Inflammatory macrophage treated with lipopolysaccharide for 4 hours (primary cell): Measurements from ENCODE around the gene TMEFF2.

Experiments
- DNase-seq: peaks from one replicate; pipeline ENCODE4 v3.0.0-alpha.2; 2020

The TMEFF2 gene, protein sequence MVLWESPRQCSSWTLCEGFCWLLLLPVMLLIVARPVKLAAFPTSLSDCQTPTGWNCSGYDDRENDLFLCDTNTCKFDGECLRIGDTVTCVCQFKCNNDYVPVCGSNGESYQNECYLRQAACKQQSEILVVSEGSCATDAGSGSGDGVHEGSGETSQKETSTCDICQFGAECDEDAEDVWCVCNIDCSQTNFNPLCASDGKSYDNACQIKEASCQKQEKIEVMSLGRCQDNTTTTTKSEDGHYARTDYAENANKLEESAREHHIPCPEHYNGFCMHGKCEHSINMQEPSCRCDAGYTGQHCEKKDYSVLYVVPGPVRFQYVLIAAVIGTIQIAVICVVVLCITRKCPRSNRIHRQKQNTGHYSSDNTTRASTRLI

DNA sequence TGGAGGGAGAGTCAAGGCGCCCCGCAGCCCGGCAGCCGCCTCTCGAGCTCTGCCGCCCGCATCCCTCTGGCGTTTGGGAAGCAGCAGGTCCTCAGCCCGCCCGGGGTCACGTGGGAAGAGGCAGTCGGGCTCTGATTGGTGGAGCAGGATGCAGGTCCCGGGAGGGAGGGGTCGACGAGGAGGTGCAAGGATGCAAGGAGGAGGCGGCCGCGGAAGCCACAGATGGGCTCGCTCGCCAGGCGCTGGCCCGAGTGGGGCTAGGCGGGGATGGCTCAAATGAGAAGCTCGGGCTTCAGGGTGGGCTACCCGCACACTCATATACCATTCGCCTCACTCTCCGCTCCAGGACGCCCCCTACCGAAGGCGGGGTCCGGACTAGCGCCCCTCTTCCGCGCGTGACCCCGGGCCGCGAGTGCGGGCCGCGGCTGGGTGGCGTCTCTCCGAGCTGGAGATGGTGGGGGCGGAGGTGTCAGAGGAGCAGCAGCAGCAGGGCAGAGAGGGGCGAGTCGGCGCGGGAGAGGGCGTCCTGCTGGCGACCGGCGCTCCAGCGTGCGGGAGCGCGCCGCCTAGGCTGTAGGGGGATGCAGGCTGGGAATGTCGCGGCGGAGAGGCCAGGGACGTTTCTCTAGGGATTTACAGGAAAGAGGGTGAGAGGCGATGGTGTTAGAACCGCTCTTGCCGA lies at the start of gene TMEFF2:
Gene TMEFF2 (minus strand): TSS at position 68 of the 682 bp plus-strand sequence. CDS start 409 bp downstream, outside the sequence.
- no peak for DNase-seq

DNA sequence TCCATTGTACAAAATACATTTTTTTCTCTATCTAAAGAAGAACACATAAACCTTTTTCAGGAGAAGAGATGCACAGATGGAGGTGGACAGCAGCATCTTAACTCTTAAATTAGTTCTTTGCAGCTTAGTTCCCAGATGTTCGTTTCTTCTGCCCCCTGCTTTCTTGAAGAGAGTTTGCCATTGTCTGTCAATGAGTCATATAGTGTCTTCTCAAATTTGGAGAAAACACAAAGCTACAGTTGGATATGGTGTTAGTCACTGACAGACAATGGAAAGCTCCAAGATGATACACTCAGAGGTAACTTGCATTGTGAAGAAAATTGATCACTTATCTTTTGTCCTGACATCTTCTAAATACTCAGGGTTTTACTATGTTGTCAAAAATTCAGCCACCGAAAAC lies 48.8 kb upstream of the TMEFF2 start:
- no peak for DNase-seq

DNA sequence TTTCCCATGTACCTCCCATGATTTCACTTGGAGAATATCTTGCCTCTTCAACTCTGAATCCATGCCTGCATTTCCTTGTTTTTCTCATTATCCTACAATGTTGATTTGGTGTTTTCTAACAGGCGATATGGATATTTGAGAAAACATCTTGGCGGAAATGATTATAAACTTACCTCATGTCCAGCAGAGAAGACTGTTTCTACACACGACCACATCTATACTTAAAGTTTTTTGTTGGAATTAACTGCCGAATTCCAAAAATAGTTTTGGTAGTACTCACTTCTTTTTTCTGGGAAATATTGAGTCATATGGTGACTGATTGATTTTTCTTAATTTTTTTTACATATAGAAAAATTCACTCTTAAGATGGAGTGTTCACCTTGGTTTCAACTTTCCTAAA lies 41.4 kb upstream of the TMEFF2 start:
- DNase-seq: no peak

DNA sequence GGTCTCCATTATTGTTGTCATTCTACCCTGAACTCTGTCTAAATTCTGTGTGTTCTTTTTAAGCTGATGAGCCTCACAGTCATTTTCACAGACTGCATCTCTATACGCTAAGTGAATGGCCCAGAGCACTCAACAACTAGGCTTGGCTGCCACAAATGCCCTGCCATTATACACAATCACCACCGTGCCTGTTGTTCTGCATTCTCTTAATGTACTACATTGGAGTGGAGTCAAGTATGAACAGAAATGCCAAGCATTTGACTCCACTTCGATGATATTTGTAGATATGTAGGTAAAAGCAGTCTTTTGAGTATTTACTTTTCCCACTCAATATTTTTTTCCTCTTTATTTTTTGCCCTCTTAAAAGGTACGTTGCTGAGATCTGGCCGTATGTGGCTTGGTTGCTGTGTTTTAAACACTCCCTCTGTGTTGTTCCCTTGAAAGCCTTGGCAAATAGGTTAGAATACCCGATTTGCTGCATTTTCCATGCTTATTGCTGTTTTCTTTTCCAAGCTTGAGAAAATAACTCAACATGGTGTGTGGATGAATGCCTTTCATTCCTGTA lies 36.2 kb upstream of the TMEFF2 start:
- no peak for DNase-seq

DNA sequence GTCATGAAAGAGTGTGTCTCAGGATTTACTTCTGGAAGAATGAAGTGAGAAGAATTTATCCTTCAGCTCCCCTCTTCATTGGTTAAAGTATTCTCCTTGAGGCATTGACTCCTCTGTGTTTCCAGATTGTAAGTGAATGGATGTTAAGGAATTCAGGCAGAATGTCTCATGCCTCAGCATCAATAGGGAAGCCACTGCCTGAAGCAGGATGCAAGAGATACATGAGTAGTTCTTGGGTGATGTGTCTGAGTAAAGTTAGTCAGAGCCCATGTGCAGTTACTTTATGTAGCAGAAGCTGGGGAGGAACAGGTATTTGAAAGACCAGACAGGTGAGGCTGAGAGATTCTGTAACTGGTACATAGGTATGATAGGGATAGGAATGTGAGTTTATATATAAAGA lies 34.0 kb upstream of the TMEFF2 start:
- DNase-seq: no peak

DNA sequence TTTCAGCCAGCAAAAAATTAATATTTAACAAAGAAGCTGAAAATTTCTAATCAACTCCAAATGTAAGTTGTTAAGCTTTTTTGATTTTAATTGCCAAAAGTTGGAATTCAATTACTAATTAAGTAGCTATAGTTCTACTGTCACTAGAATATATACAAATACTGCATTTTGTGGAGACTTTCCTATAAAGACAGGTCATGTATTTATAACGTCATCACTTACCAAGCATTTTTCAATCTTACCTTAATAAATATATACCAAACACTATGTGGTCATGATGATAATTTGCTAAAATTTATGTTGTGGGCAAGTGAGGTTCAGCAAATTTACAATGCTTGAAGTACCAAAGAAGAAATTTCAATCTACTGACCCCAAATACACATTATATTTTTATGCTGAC lies 24.2 kb upstream of the TMEFF2 start:
- DNase-seq: no peak

DNA sequence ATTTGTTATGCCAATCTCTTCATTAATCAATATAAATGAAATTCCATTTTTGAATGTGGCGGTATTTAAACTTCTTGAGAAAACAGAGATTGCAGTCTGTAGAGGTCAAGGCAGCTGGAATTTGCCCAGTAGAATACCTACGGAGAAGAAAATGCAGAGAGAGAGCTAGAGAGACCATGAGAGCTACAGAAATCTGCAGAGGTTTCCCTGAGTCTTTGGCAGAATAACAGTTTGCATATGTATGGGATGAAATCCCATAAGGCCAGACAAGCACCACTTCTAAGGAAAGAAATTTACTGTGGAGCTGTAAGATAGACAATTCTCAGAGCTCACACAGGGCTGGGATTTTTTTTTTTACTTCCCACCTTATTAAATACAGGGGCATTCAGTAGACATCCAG lies 23.6 kb upstream of the TMEFF2 start:
- no peak for DNase-seq

DNA sequence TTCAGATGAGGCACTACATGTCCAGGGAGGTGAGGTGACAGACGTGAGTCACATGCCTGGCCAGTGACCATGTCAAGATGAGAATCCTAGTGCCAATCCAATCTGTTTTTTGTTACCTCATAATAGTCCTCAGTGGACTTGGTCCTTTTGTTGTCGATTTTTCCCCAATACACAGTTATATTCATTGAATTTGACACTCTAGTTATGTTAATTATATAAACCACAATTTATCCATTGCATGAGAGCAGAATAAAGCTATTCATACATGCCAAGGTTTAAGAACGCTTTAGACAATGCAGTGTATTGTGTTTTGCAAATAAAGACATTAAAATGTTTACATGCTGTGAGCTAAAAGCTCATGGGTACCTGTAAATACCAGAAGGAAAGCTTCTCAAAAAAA lies 21.6 kb upstream of the TMEFF2 start:
- no peak for DNase-seq

DNA sequence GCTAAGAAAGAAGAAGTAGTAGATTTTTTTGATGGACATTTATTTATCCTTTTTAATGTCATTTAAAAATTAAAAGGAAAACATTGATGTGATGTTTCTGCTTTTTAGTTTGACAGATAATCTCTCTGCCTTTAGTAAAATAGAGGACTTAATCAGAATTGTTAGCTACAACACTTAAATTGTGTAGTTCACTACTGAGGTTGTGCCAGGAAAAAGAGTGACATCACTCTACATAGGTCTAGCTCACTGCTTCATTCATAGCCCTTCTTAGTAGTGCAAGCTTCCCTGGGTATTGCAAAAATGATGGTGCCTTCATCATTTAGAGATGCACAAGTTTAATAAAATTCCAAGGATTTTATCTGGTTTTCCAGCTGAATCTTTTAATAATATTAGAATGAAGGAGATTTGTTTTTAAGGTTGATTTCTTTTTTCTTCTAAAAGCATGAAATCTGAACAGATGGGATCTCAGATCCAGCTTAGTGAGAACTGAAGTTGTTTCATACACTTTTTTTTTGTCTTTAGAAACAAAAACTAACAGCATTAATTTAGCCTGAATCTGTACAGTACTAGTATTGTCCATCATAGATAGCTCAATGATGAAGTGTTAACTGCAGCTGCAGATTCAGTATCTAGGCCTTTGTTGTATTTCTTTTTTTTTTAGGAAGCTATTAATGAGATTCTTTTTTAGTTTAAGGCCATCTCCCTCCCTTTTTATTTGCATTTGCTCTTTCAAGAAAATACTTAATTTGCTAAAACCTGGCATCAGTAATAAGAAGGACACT lies 20.6 kb upstream of the TMEFF2 start:
- no peak for DNase-seq

DNA sequence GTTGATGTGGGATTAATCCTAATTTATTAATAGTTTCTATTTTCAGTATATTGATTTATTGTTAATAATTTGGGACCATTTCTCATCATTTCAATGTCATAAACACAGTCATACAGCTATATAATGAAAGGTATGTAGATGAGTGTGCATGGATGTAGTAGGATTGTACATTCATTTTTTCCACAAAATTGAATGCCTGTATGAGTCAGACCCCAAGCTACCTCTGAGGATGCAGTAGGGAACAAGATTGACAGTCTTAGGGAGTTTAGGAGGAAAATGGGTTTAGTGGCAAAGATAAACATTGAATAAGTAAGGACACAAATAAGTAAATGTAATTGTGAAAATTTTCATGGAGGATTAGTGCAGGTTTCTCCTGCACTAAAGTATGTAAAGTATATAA lies 14.1 kb upstream of the TMEFF2 start:
- no peak for DNase-seq

DNA sequence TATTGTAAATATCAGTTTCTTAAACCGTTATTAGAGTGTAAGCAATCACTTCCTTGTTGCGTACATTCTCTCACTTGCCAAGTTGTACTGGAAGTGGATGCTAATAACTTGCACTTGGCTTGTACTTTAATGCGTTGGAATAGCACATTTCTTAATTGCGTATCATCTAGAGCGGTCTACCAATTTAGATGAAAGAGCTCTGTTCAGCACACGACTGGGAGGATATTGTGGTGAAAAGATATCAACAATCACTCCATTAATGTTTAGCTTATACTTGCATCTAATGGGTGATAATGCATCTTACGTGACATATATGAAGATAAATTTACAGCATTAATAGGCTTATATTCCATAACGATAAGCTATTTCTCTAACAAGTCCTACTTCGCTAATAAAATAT lies 11.7 kb upstream of the TMEFF2 start:
- no peak for DNase-seq

DNA sequence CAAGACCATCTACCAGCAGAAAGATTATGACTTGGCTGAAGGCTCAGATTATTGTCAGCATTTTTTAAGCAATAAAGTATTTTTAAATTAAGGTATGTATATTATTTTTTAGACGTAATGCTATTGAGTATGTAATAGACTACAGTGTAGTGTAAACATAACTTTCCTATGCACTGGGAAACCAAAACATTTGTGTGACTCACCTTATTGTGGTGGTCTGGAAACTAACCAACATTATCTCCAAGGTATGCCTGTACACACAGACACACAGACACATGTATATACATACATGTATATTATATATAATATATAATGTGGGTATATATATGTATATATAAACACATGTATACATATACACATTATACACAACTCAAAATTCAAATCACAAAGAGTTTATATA lies 9.1 kb upstream of the TMEFF2 start:
- DNase-seq: no peak

DNA sequence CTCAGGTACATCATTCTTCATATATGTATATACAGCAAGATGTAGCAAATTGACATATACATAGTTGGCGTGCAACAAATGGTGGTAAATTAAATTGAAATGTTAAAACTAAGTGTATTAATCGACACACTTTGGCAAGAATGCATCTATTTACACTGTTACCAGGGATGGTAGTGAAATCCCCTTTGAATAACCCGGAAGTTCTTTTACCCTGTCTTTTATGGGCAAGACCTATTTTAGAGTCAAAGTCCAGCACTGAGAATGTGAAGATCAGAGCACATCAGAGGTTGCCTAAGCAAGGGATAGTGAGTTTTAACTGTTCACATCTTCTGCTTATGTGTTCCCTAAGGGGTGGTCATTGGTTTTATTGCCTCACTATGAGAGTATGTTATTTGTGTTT lies 7.6 kb upstream of the TMEFF2 start:
- DNase-seq: no peak

DNA sequence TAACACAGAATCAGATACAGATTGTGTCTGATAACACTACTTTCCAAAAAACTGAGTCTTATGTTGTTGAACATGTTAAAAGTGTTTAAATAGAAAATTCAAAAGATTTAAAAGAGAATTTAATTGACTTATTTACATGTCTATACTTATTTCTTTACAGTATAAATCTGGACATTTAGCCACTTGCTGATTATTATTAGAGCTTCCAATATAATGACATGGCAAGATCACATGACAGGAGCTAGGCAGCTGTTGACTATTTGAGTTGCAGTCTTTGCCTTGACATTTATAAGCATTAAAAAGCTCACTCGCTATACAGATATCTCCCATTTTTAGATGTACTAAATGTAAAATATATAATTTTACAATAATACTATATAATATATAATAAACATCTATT lies 6.4 kb upstream of the TMEFF2 start:
- no peak for DNase-seq

DNA sequence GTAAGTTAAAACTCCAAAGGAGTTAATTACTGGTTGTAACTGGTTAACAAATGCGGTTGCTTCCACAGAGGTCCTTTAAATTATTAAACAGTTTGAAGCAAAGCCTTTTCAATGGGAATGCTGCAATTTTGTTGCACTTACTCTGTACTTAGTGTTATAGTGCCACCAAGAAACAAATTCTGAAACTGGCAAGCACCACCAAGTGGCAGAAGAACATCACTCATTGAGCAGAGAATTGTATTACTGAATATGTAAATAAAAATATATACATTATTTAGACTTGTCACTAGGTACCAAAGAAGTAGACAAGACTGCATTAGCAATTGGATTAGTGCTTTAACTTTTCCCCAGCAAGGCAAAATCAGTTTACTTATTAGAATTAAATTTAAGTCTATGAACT lies 2.6 kb upstream of the TMEFF2 start:
- peak; percentile 2 for DNase-seq

DNA sequence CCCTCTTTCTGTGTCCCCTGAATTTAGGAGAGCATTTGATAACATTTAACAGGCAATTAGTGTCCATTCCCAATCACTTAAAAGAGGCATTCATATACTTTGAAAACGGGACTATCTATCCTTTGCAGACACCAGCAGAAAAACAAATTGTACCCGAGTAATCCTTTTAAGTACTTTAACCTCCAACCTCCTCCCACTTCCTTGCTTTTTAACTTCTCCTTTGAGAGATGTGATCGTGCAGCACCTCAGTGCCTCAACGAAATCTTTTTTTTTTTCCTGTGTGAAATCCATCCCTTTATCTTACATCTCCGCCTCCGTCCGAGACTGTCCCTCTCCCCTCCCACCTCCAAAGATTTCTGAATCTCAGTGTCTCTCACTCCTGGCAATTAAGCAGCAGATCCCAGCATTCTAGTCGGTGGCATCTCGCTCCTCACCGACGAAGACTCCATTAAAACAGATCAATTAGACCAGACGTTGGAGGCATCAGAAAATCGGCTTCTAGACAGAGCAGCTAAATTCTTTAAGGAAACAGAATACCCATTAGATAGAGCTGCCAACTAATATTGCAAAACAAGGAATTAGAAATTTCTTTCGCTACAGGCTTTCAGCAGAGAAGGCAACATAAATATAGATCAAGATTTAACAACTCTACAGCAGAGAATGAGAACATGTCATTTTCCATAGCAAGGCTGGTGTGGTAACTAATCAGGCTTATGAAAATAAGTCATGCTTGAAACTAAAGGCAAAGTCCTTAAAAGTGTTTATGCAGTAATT lies 1.9 kb upstream of the TMEFF2 start:
- peak; percentile 1 for DNase-seq

DNA sequence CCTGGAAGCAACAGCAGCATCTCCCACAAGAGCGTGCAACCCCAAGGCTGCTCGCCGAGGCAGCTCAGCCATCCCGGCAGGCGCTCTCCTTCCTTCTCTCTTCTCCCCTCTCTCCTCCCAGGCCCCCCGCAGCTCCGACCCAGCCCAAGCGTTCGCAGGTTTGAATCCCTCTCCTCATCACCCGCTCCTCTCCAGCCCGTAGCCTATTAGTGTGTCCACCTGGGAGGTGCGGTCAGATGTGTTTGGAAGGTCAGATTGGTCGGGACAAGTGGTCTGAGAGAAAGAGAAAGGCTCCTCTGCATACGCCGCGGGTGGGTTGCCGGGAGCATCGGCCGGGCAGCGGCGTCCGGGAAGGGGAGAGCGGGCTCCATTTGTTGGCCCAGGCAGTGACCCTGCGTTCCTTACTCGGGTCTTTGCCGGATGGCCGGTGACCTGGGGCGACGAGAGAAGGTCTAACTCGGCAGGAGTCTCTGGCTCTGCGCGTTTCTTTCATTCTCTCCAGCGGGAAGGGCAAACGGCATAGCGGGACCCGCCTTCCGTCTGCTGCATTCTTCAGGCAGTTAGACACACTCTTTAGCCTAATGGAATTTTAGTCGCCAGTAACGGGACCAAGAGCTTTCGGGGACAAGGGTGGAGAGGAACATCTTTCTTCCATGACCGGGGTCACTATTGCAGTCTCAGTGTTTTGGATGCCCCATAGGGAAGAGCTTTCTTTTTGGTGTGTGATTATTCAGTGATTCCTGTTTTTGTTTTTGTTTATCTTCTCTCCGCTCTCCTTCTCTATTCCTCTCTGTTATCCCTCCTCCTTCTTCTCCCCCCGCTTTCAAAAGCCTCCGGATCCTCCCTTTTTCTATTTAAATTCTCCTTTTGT lies 1.1 kb upstream of the TMEFF2 start:
- peak; percentile 3 for DNase-seq

DNA sequence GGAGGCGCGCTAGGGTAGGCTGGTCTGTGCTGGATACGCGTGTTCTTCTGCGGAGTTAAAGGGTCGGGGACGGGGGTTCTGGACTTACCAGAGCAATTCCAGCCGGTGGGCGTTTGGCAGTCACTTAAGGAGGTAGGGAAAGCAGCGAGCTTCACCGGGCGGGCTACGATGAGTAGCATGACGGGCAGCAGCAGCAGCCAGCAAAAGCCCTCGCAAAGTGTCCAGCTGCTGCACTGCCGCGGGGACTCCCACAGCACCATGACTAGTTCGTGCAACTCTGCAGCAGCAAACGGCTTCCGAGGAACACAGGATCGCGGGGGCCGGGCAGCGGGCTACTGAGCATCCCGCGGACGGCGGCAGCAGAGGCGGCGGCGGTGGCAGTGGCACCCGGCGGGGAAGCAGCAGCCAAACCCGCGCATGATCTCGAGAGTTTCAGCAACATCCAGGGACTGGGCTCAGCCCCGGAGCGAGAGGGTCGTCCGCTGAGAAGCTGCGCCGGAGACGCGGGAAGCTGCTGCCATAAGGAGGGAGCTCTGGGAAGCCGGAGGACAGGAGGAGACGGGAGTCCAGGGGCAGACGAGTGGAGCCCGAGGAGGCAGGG lies 368 bp downstream of the TMEFF2 start:
- DNase-seq: peak; percentile 16

DNA sequence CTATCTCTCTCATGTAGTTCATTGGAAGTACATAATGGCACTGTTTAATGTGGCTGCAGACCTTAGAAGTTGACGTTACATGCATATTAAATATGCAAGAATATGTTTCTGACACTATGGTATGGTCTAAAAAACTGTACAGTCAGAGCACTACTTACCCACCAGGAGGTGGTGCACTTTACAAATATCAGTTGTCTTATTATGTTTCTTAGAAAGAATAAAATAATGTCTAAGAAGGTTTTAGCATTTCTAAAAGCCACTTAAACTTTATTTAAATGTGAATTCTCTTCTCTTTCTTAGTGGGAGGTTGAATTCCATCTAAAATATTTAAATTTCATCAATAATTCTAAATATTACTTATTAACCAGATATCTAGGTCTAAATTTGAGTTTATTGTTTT lies 4.3 kb downstream of the TMEFF2 start:
- DNase-seq: peak; percentile 41

DNA sequence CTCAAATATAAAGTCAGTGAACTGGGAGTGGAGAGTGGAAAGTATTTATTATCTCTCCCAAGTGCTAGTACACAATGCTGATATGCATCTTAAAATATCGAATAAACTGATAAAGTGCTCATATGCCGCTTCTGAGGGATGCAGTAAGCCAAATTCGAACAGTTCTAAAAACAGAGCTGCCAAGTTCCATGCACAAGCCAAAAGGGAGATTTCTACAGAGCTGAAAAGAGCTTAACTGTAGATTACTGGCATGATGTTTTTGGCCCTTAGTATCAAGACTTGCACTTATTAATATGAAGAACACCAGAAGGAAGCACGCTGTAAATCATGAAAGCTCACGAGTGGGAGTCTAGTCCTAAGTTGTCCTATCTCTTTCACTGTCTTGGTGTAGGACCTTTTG lies 7.9 kb downstream of the TMEFF2 start:
- DNase-seq: no peak

DNA sequence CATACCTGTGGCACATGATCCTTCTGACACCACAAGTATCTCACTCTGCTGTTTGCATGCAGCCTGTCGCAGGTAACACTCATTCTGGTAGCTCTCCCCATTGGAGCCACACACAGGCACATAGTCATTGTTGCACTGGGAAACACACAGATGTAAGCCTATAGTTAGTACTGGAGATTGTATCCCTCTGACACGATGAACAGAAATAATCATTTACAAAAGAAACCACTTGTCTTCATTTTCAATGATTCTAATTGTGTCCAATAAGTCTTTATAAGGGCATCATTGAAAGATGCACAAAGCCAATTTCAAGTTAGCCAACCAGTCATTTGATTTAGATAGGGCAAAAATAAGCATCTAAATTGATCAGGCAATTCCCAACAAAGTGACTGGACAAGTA lies 10.4 kb downstream of the TMEFF2 start:
- DNase-seq: no peak
